Kidney epithelial cell (primary cell): ENCODE results near the gene CCDC85B. TPM values are rescaled to one million over a fixed set of nuclear protein-coding genes. Genes with fewer than 3 reads are reported as not detected.

Experiments
- DNase-seq: peaks from one replicate; pipeline ENCODE4 v3.0.0-alpha.2; 2010; ENCODE audit warnings: low read depth
- H3K27me3 ChIP-seq: 2 replicates; pipeline ENCODE4 v1.6.0; 2011; ENCODE audit warnings: low read length; ENCODE audit not compliant: control insufficient read depth, insufficient read depth
- H3K36me3 ChIP-seq: 2 replicates; pipeline ENCODE4 v1.5.1; 2011; ENCODE audit warnings: low read length; ENCODE audit not compliant: control insufficient read depth, insufficient read depth
- H3K4me3 ChIP-seq: 2 replicates; pipeline ENCODE4 v1.5.1; 2011; ENCODE audit warnings: low read depth, mild to moderate bottlenecking, control low read depth, low read length
- CTCF ChIP-seq: IDR thresholded peaks from 2 replicates; pipeline ENCODE4 v1.5.1; 2011; ENCODE audit warnings: mild to moderate bottlenecking, moderate library complexity, low read length, control low read depth, inconsistent platforms; ENCODE audit not compliant: insufficient read depth, poor library complexity, severe bottlenecking
- total RNA-seq: library from RNA; depleted of rRNA; stranded (reverse); fragments of >200 nt; gene quantifications from 2 replicates; pipeline ENCODE4 v1.2.3, GENCODE V29; 2015

CCDC85B gene
- total RNA-seq, 1 donor from 2014 or later: 48.9 TPM

GRCh38 chr11:65880027-65880426, 10.4 kb upstream of the CCDC85B start:
- Histone ChIP-seq H3K36me3 (peaks cover 9% of the 10 kb centered on the region), H3K27me3 (no peaks in the 10 kb centered on the region), H3K4me3 (no peak overlapping the region)
- TF ChIP-seq CTCF: no peak
- DNase-seq: no peak

DNA sequence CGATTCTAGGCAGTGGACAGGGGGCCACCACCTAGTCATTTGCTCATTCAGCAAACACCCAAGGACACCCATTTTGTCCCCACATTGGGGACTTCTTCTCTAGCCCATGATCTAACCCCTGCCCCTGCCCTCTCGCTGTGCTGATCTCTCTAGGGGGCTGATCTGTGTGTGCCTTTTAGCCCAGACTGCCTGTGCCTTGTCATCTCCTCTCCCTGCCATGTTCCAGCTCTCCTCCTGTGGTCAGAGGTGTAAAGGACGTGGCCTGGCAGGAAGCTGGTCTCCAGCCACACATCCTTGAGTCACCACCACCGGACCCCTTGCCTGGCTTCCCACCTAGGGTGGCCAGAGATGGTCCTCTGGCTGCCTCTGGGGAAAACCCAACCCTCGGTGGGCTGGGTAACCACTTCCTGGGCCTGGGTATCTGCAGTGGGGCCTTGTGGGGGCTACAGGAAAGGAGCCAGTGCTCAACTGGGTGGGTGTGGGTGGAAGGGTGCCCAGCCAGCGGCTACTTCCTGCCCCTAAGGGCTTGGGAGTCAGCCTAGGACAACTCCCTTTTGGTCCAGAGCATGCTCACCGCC, 9.5 kb upstream of the CCDC85B start:
- Histone ChIP-seq H3K36me3 (peaks cover 11% of the 10 kb centered on the region), H3K27me3 (no peaks in the 10 kb centered on the region), H3K4me3 (no peak overlapping the region)
- DNase-seq: no peak
- TF ChIP-seq CTCF: no peak

DNA sequence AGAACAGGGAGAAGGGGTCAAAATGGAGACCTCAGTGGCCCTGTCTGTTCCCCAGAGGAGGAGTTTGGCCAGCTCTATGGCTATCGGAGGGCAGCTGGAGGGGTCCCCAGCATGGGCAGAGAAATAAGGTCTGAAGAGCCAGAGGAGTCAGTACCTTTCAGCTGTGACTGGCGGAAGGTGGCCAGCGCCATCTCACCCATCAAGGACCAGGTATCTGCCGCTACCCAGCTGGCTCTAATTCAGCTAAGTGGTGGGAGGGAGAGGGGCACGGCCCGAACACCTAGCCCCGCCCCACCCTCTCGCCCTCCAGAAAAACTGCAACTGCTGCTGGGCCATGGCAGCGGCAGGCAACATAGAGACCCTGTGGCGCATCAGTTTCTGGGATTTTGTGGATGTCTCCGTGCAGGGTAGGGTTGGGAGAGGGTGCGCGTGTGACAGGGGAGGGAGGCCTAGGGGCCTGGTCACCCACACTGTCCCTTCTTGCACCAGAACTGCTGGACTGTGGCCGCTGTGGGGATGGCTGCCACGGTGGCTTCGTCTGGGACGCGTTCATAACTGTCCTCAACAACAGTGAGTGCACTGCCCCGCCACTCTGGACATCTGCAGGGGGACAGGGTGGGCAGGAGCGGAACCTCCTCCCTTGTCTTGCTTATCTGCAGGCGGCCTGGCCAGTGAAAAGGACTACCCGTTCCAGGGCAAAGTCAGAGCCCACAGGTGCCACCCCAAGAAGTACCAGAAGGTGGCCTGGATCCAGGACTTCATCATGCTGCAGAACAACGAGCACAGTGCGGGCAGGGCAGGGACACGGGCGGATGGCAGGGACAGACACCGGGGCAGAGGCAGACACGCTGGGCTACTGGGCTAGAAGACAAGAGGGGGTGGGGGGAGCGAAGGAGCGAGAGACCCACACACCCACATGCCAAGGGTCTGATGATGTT, 8.1 kb upstream of the CCDC85B start:
- peaks cover 11% of the 10 kb centered on the region for H3K36me3 ChIP-seq
- no peak for DNase-seq
- no peak overlapping the region for H3K4me3 ChIP-seq

DNA sequence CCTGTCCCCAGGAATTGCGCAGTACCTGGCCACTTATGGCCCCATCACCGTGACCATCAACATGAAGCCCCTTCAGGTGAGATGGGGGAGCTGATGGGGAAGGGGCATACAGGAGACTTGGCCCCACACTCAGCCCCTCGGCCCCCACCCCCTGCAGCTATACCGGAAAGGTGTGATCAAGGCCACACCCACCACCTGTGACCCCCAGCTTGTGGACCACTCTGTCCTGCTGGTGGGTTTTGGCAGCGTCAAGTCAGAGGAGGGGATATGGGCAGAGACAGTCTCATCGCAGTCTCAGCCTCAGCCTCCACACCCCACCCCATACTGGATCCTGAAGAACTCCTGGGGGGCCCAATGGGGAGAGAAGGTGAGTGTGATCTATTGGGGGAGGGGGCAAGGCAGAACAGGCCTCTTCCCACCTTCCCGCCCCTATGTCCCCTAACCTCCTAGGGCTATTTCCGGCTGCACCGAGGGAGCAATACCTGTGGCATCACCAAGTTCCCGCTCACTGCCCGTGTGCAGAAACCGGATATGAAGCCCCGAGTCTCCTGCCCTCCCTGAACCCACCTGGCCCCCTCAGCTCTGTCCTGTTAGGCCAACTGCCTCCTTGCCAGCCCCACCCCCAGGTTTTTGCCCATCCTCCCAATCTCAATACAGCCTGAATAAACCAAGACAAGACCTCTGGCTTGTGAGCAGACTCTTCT, 7.3 kb upstream of the CCDC85B start:
- peaks cover 11% of the 10 kb centered on the region for H3K36me3 ChIP-seq
- no peak for DNase-seq
- TF ChIP-seq CTCF: no peak
- H3K27me3 ChIP-seq: no peaks in the 10 kb centered on the region
- no peak overlapping the region for H3K4me3 ChIP-seq

More for the DNA sequence above, 8.1 kb upstream of the CCDC85B start:
- no peaks in the 10 kb centered on the region for H3K27me3 ChIP-seq
- TF ChIP-seq CTCF: no peak

GRCh38 chr11:65883786-65884715, 6.4 kb upstream of the CCDC85B start:
- TF ChIP-seq CTCF: no peak
- H3K27me3 ChIP-seq: no peaks in the 10 kb centered on the region
- H3K36me3 ChIP-seq: peaks cover 11% of the 10 kb centered on the region
- no peak overlapping the region for H3K4me3 ChIP-seq
- DNase-seq: no peak
